ENCODE data around the gene CELA1.
"Not testable (repeated sequence)": the region's sequence is repeated elsewhere in the genome, so short reads cannot be mapped to it uniquely, and the experiment has no call there.

CELA1 gene

GRCh38 chr12:51323317-51323960 is 23.0 kb downstream of the CELA1 start:
- H3K9me3 ChIP-seq (ENCODE audit: control insufficient read depth in 1 of 2, low read length in 2 of 2), result no peaks in the 10 kb centered on the region
- no peaks in the 10 kb centered on the region for H3K4me1 ChIP-seq (ENCODE audit: control insufficient read depth in 1 of 2, insufficient read depth in 2 of 2, low read length in 2 of 2)
- H3K4me3 ChIP-seq (ENCODE audit: low read depth in 1 of 2, low read length in 2 of 2), result peak overlapping the region; percentile 28 to 46
- no peaks in the 10 kb centered on the region for H3K27me3 ChIP-seq (ENCODE audit: low read depth, low read length)
- H3K27ac ChIP-seq (ENCODE audit: low read length), result peak overlapping the region; percentile 51
- H3K36me3 ChIP-seq (ENCODE audit: control insufficient read depth in 1 of 2, insufficient read depth in 2 of 2, low read length in 2 of 2), result no peaks in the 10 kb centered on the region

GRCh38 chr12:51322452-51322851 is 24.0 kb downstream of the CELA1 start:
- Histone ChIP-seq H3K27me3 (ENCODE audit: low read depth, low read length) (no peaks in the 10 kb centered on the region), H3K27ac (ENCODE audit: low read length) (peak overlapping the region; percentile 13), H3K4me1 (ENCODE audit: control insufficient read depth in 1 of 2, insufficient read depth in 2 of 2, low read length in 2 of 2) (no peaks in the 10 kb centered on the region), H3K9me3 (ENCODE audit: control insufficient read depth in 1 of 2, low read length in 2 of 2) (no peaks in the 10 kb centered on the region), H3K4me3 (ENCODE audit: low read depth in 1 of 2, low read length in 2 of 2) (peak overlapping the region in 1 of 2 donors; percentile 28), H3K36me3 (ENCODE audit: control insufficient read depth in 1 of 2, insufficient read depth in 2 of 2, low read length in 2 of 2) (no peaks in the 10 kb centered on the region)

- no peaks in the 10 kb centered on the region for H3K9me3 ChIP-seq (ENCODE audit: control insufficient read depth in 1 of 2, low read length in 2 of 2)
- no peak overlapping the region for H3K4me3 ChIP-seq (ENCODE audit: low read depth in 1 of 2, low read length in 2 of 2)
- H3K27me3 ChIP-seq (ENCODE audit: low read depth, low read length), result no peaks in the 10 kb centered on the region
- H3K4me1 ChIP-seq (ENCODE audit: control insufficient read depth in 1 of 2, insufficient read depth in 2 of 2, low read length in 2 of 2), result no peaks in the 10 kb centered on the region
- no peak overlapping the region for H3K27ac ChIP-seq (ENCODE audit: low read length)
- no peaks in the 10 kb centered on the region for H3K36me3 ChIP-seq (ENCODE audit: control insufficient read depth in 1 of 2, insufficient read depth in 2 of 2, low read length in 2 of 2)
These were observed 24.6 kb downstream of the CELA1 start for GRCh38 chr12:51321882-51322281.

- no peaks in the 10 kb centered on the region for H3K36me3 ChIP-seq (ENCODE audit: control insufficient read depth in 1 of 2, insufficient read depth in 2 of 2, low read length in 2 of 2)
- no peaks in the 10 kb centered on the region for H3K4me1 ChIP-seq (ENCODE audit: control insufficient read depth in 1 of 2, insufficient read depth in 2 of 2, low read length in 2 of 2)
- H3K9me3 ChIP-seq (ENCODE audit: control insufficient read depth in 1 of 2, low read length in 2 of 2), result no peaks in the 10 kb centered on the region
- no peak overlapping the region for H3K27ac ChIP-seq (ENCODE audit: low read length)
- no peak overlapping the region for H3K4me3 ChIP-seq (ENCODE audit: low read depth in 1 of 2, low read length in 2 of 2)
- H3K27me3 ChIP-seq (ENCODE audit: low read depth, low read length), result no peaks in the 10 kb centered on the region
These were observed 25.7 kb downstream of the CELA1 start for GRCh38 chr12:51320695-51321320.

GRCh38 chr12:51320311-51320694 is 26.2 kb downstream of the CELA1 start:
- Histone ChIP-seq H3K27me3 (ENCODE audit: low read depth, low read length) (no peaks in the 10 kb centered on the region), H3K27ac (ENCODE audit: low read length) (no peak overlapping the region), H3K9me3 (ENCODE audit: control insufficient read depth in 1 of 2, low read length in 2 of 2) (no peaks in the 10 kb centered on the region), H3K4me1 (ENCODE audit: control insufficient read depth in 1 of 2, insufficient read depth in 2 of 2, low read length in 2 of 2) (no peaks in the 10 kb centered on the region), H3K36me3 (ENCODE audit: control insufficient read depth in 1 of 2, insufficient read depth in 2 of 2, low read length in 2 of 2) (no peaks in the 10 kb centered on the region), H3K4me3 (ENCODE audit: low read depth in 1 of 2, low read length in 2 of 2) (no peak overlapping the region)

GRCh38 chr12:51318846-51319599 is 27.5 kb downstream of the CELA1 start:
- no peaks in the 10 kb centered on the region for H3K27me3 ChIP-seq (ENCODE audit: low read depth, low read length)
- no peaks in the 10 kb centered on the region for H3K36me3 ChIP-seq (ENCODE audit: control insufficient read depth in 1 of 2, insufficient read depth in 2 of 2, low read length in 2 of 2)
- H3K4me3 ChIP-seq (ENCODE audit: low read depth in 1 of 2, low read length in 2 of 2), result no peak overlapping the region
- H3K4me1 ChIP-seq (ENCODE audit: control insufficient read depth in 1 of 2, insufficient read depth in 2 of 2, low read length in 2 of 2), result no peaks in the 10 kb centered on the region
- H3K27ac ChIP-seq (ENCODE audit: low read length), result no peak overlapping the region
- no peaks in the 10 kb centered on the region for H3K9me3 ChIP-seq (ENCODE audit: control insufficient read depth in 1 of 2, low read length in 2 of 2)

- not testable (repeated sequence) for H3K4me1 ChIP-seq (ENCODE audit: control insufficient read depth in 1 of 2, insufficient read depth in 2 of 2, low read length in 2 of 2); H3K27me3 ChIP-seq (ENCODE audit: low read depth, low read length); H3K4me3 ChIP-seq (ENCODE audit: low read depth in 1 of 2, low read length in 2 of 2); H3K27ac ChIP-seq (ENCODE audit: low read length); H3K9me3 ChIP-seq (ENCODE audit: control insufficient read depth in 1 of 2, low read length in 2 of 2); H3K36me3 ChIP-seq (ENCODE audit: control insufficient read depth in 1 of 2, insufficient read depth in 2 of 2, low read length in 2 of 2)
These were observed 28.2 kb downstream of the CELA1 start for GRCh38 chr12:51318057-51318806.

GRCh38 chr12:51311389-51311788 is 35.1 kb downstream of the CELA1 start:
- Histone ChIP-seq H3K27ac (ENCODE audit: low read length) (no peak overlapping the region), H3K9me3 (ENCODE audit: control insufficient read depth in 1 of 2, low read length in 2 of 2) (no peaks in the 10 kb centered on the region), H3K27me3 (ENCODE audit: low read depth, low read length) (no peaks in the 10 kb centered on the region), H3K4me3 (ENCODE audit: low read depth in 1 of 2, low read length in 2 of 2) (no peak overlapping the region), H3K4me1 (ENCODE audit: control insufficient read depth in 1 of 2, insufficient read depth in 2 of 2, low read length in 2 of 2) (peaks cover 0 to 3% of the 10 kb centered on the region in 2 donors), H3K36me3 (ENCODE audit: control insufficient read depth in 1 of 2, insufficient read depth in 2 of 2, low read length in 2 of 2) (no peaks in the 10 kb centered on the region)

- Histone ChIP-seq H3K27ac (ENCODE audit: low read length) (peak overlapping the region; percentile 49), H3K4me3 (ENCODE audit: low read depth in 1 of 2, low read length in 2 of 2) (no peak overlapping the region), H3K9me3 (ENCODE audit: control insufficient read depth in 1 of 2, low read length in 2 of 2) (no peaks in the 10 kb centered on the region), H3K27me3 (ENCODE audit: low read depth, low read length) (no peaks in the 10 kb centered on the region), H3K36me3 (ENCODE audit: control insufficient read depth in 1 of 2, insufficient read depth in 2 of 2, low read length in 2 of 2) (no peaks in the 10 kb centered on the region), H3K4me1 (ENCODE audit: control insufficient read depth in 1 of 2, insufficient read depth in 2 of 2, low read length in 2 of 2) (peaks cover 0 to 3% of the 10 kb centered on the region in 2 donors)
These were observed 38.6 kb downstream of the CELA1 start for GRCh38 chr12:51307655-51308593.

- Histone ChIP-seq H3K4me3 (ENCODE audit: low read depth in 1 of 2, low read length in 2 of 2) (no peak overlapping the region), H3K4me1 (ENCODE audit: control insufficient read depth in 1 of 2, insufficient read depth in 2 of 2, low read length in 2 of 2) (peaks cover 0 to 3% of the 10 kb centered on the region in 2 donors), H3K27ac (ENCODE audit: low read length) (no peak overlapping the region), H3K36me3 (ENCODE audit: control insufficient read depth in 1 of 2, insufficient read depth in 2 of 2, low read length in 2 of 2) (no peaks in the 10 kb centered on the region), H3K9me3 (ENCODE audit: control insufficient read depth in 1 of 2, low read length in 2 of 2) (no peaks in the 10 kb centered on the region), H3K27me3 (ENCODE audit: low read depth, low read length) (no peaks in the 10 kb centered on the region)
These were observed 40.0 kb downstream of the CELA1 start for GRCh38 chr12:51306507-51306906.

Data from muscle layer of duodenum (tissue), 2 donors.